Mesenchymal stem cell (in vitro differentiated cells and primary cell): ENCODE results near the gene SLC35B2.

Source experiments
- DNase-seq: peaks from one replicate; pipeline ENCODE4 v3.0.0-alpha.2; 2013
- H2AFZ ChIP-seq: one replicate; pipeline ENCODE4 v1.6.1; 2013; ENCODE audit warnings: low read depth, mild to moderate bottlenecking, control low read depth, inconsistent platforms, low read length, moderate library complexity
- H2AK5ac ChIP-seq: 2 replicates; pipeline ENCODE4 v1.6.1; 2013; ENCODE audit warnings: low read length, moderate library complexity, mild to moderate bottlenecking, inconsistent platforms; ENCODE audit not compliant: severe bottlenecking
- H2BK120ac ChIP-seq: one replicate; pipeline ENCODE4 v1.6.1; 2013; ENCODE audit warnings: low read depth, mild to moderate bottlenecking, inconsistent platforms, low read length, moderate library complexity
- H2BK12ac ChIP-seq, 2 experiments: one replicate each; pipeline ENCODE4 v1.6.1; 2013; ENCODE audit warnings: inconsistent platforms in 2 of 2, low read length in 2 of 2, mild to moderate bottlenecking in 2 of 2, moderate library complexity in 2 of 2, control low read depth in 1 of 2
- H2BK15ac ChIP-seq: one replicate; pipeline ENCODE4 v1.6.1; 2013; ENCODE audit warnings: mild to moderate bottlenecking, low read depth, inconsistent platforms; ENCODE audit not compliant: poor library complexity, severe bottlenecking
- H2BK5ac ChIP-seq: 2 replicates; pipeline ENCODE4 v1.6.1; 2013; ENCODE audit warnings: low read depth, mild to moderate bottlenecking, low read length, control low read depth, inconsistent platforms; ENCODE audit not compliant: poor library complexity, severe bottlenecking
- H3K14ac ChIP-seq, 2 experiments: one replicate each; pipeline ENCODE4 v1.6.1; 2013; ENCODE audit warnings: inconsistent platforms in 2 of 2, low read length in 2 of 2, control low read depth in 1 of 2, mild to moderate bottlenecking in 1 of 2, moderate library complexity in 1 of 2
- H3K18ac ChIP-seq, 2 experiments: one replicate each; pipeline ENCODE4 v1.6.1; 2013; ENCODE audit warnings: inconsistent platforms in 2 of 2, low read length in 2 of 2, control low read depth in 1 of 2, low read depth in 1 of 2, mild to moderate bottlenecking in 1 of 2
- H3K23ac ChIP-seq, 2 experiments: one replicate each; pipeline ENCODE4 v1.6.1; 2013; ENCODE audit warnings: inconsistent platforms in 2 of 2, low read length in 2 of 2, mild to moderate bottlenecking in 2 of 2, moderate library complexity in 2 of 2, control low read depth in 1 of 2
- H3K27ac ChIP-seq: 2 replicates; pipeline ENCODE4 v1.5.1; 2013; ENCODE audit warnings: mild to moderate bottlenecking, moderate library complexity, low read length, control low read depth, inconsistent platforms; ENCODE audit not compliant: poor library complexity, severe bottlenecking
- H3K27me3 ChIP-seq, 2 experiments: 2 replicates each; pipeline versions ENCODE4 v1.6.1 to v1.7.0; 2013; ENCODE audit warnings: low read length in 2 of 2, mild to moderate bottlenecking in 2 of 2, moderate library complexity in 2 of 2, control low read depth in 1 of 2, inconsistent platforms in 1 of 2; ENCODE audit not compliant: control insufficient read depth in 1 of 2, insufficient read depth in 1 of 2
- H3K36me3 ChIP-seq, 2 experiments: 2 replicates each; pipeline versions ENCODE4 v1.6.1 to v1.7.0; 2013; ENCODE audit warnings: low read length in 2 of 2, control low read depth in 1 of 2, inconsistent platforms in 1 of 2, low read depth in 1 of 2, mild to moderate bottlenecking in 1 of 2; ENCODE audit not compliant: insufficient read depth in 2 of 2, control insufficient read depth in 1 of 2
- H3K4ac ChIP-seq, 2 experiments: one replicate each; pipeline ENCODE4 v1.6.1; 2013; ENCODE audit warnings: inconsistent platforms in 2 of 2, low read length in 2 of 2, mild to moderate bottlenecking in 2 of 2, moderate library complexity in 2 of 2, control low read depth in 1 of 2, low read depth in 1 of 2
- H3K4me1 ChIP-seq: 2 replicates; pipeline ENCODE4 v1.6.1; 2013; ENCODE audit warnings: low read depth, low read length, control low read depth; ENCODE audit not compliant: control insufficient read depth, insufficient read depth
- H3K4me2 ChIP-seq: 2 replicates; pipeline ENCODE4 v1.6.1; 2013; ENCODE audit warnings: low read length, mild to moderate bottlenecking, inconsistent platforms; ENCODE audit not compliant: poor library complexity, severe bottlenecking
- H3K4me3 ChIP-seq, 2 experiments: 2 replicates each; pipeline versions ENCODE4 v1.5.1 to v1.7.0; 2013; ENCODE audit warnings: low read length in 2 of 2, mild to moderate bottlenecking in 2 of 2, control low read depth in 1 of 2, low read depth in 1 of 2; ENCODE audit not compliant: insufficient read depth in 1 of 2
- H3K79me1 ChIP-seq: replicated peaks from 2 replicates; pipeline ENCODE4 v1.6.1; 2013; ENCODE audit warnings: mild to moderate bottlenecking, control low read depth, low read length, inconsistent platforms; ENCODE audit not compliant: poor library complexity, severe bottlenecking
- H3K9ac ChIP-seq: 2 replicates; pipeline ENCODE4 v1.7.0; 2013; ENCODE audit warnings: mild to moderate bottlenecking, low read length, moderate library complexity
- H3K9me3 ChIP-seq: 2 replicates; pipeline ENCODE4 v1.7.0; 2013; ENCODE audit warnings: mild to moderate bottlenecking, low read length; ENCODE audit not compliant: control insufficient read depth
- H4K8ac ChIP-seq: one replicate; pipeline ENCODE4 v1.6.1; 2013; ENCODE audit warnings: inconsistent platforms, mild to moderate bottlenecking, low read length, moderate library complexity
- H4K91ac ChIP-seq: one replicate; pipeline ENCODE4 v1.6.1; 2013; ENCODE audit warnings: mild to moderate bottlenecking, low read length, inconsistent platforms
- WGBS: methylation state at CpG from one replicate; pipeline ENCODE4 v1.1.7; 2013; ENCODE audit warnings: mixed read lengths; 5-methylcytosine and 5-hydroxymethylcytosine counted together

The SLC35B2 gene

GRCh38 chr6:44221291-44221960 is 35.9 kb downstream of the SLC35B2 start:
- Histone ChIP-seq H2BK15ac (peak overlapping the region; percentile 26), H3K23ac (no peak overlapping the region), H3K4ac (peak overlapping the region; percentile 63 to 76), H3K4me2 (no peak overlapping the region), H3K4me1 (peaks cover 54% of the 10 kb centered on the region), H3K9ac (peak overlapping the region; percentile 18), H4K8ac (peak overlapping the region; percentile 80), H3K9me3 (no peaks in the 10 kb centered on the region), H2BK5ac (peak overlapping the region; percentile 59), H3K36me3 (no peaks in the 10 kb centered on the region), H2BK12ac (peak overlapping the region; percentile 44 to 84), H2AK5ac (peak overlapping the region; percentile 64), H3K79me1 (peaks cover 17% of the 10 kb centered on the region), H2BK120ac (no peak overlapping the region), H2AFZ (no peak overlapping the region), H3K4me3 (no peak overlapping the region), H3K14ac (peak overlapping the region in 1 of 2 experiments; percentile 5), H3K27me3 (no peaks in the 10 kb centered on the region), H3K27ac (peak overlapping the region; percentile 15), H4K91ac (peak overlapping the region; percentile 63), H3K18ac (peak overlapping the region in 1 of 2 experiments; percentile 86)
- WGBS: 88% methylated on average over 1 of the region's 4 CpGs
- DNase-seq: peak; percentile 78

GRCh38 chr6:44220913-44221290 is 36.4 kb downstream of the SLC35B2 start:
- H2AFZ ChIP-seq: no peak overlapping the region
- DNase-seq: no peak
- no peak overlapping the region for H4K8ac ChIP-seq
- peaks cover 15% of the 10 kb centered on the region for H3K79me1 ChIP-seq
- H3K23ac ChIP-seq: no peak overlapping the region
- H3K27ac ChIP-seq: peak overlapping the region; percentile 4
- peak overlapping the region; percentile 17 for H2AK5ac ChIP-seq
- H3K9me3 ChIP-seq: no peaks in the 10 kb centered on the region
- 96% methylated on average over 4 of the region's 4 CpGs for WGBS
- H3K9ac ChIP-seq: peak overlapping the region; percentile 18
- no peak overlapping the region for H3K4me2 ChIP-seq
- peak overlapping the region in 1 of 2 experiments; percentile 26 for H2BK12ac ChIP-seq
- peak overlapping the region in 1 of 2 experiments; percentile 5 for H3K14ac ChIP-seq
- H2BK15ac ChIP-seq: peak overlapping the region; percentile 39
- H3K4ac ChIP-seq: no peak overlapping the region
- peak overlapping the region in 1 of 2 experiments; percentile 73 for H3K18ac ChIP-seq
- peaks cover 0 to 2% of the 10 kb centered on the region in 2 experiments for H3K27me3 ChIP-seq
- no peak overlapping the region for H2BK5ac ChIP-seq
- H3K4me3 ChIP-seq: no peak overlapping the region
- H2BK120ac ChIP-seq: no peak overlapping the region
- no peak overlapping the region for H4K91ac ChIP-seq
- peaks cover 51% of the 10 kb centered on the region for H3K4me1 ChIP-seq
- H3K36me3 ChIP-seq: no peaks in the 10 kb centered on the region

- Histone ChIP-seq H3K9ac (peak overlapping the region; percentile 45), H3K36me3 (no peaks in the 10 kb centered on the region), H3K4me1 (peaks cover 51% of the 10 kb centered on the region), H3K4me3 (peak overlapping the region in 1 of 2 experiments; percentile 62), H4K91ac (no peak overlapping the region), H2AFZ (no peak overlapping the region), H3K27me3 (peaks cover 0 to 3% of the 10 kb centered on the region in 2 experiments), H3K23ac (no peak overlapping the region), H2BK12ac (no peak overlapping the region), H3K79me1 (peaks cover 12% of the 10 kb centered on the region), H3K14ac (no peak overlapping the region), H2AK5ac (peak overlapping the region; percentile 44), H4K8ac (peak overlapping the region; percentile 43), H3K18ac (no peak overlapping the region), H2BK15ac (peak overlapping the region; percentile 96), H3K4me2 (peak overlapping the region; percentile 34), H2BK5ac (no peak overlapping the region), H2BK120ac (peak overlapping the region; percentile 73), H3K4ac (no peak overlapping the region), H3K27ac (peak overlapping the region; percentile 37), H3K9me3 (no peaks in the 10 kb centered on the region)
- DNase-seq: no peak
- 71% methylated on average over 15 of the region's 28 CpGs for WGBS
Observed at GRCh38 chr6:44219815-44220784, 37.2 kb downstream of the SLC35B2 start.
